T-helper 1 cell (primary cell): ENCODE results near the gene ALG14.
A peak's percentile ranks its signal among the peaks of the same experiment; 100 is the strongest.
"Not testable (repeated sequence)": the region's sequence is repeated elsewhere in the genome, so short reads cannot be mapped to it uniquely, and the experiment has no call there.

Source experiments
- DNase-seq, 5 donors: peaks; one replicate each; pipeline ENCODE4 v3.0.0-alpha.2; 2012 to 2020

The ALG14 gene

DNA sequence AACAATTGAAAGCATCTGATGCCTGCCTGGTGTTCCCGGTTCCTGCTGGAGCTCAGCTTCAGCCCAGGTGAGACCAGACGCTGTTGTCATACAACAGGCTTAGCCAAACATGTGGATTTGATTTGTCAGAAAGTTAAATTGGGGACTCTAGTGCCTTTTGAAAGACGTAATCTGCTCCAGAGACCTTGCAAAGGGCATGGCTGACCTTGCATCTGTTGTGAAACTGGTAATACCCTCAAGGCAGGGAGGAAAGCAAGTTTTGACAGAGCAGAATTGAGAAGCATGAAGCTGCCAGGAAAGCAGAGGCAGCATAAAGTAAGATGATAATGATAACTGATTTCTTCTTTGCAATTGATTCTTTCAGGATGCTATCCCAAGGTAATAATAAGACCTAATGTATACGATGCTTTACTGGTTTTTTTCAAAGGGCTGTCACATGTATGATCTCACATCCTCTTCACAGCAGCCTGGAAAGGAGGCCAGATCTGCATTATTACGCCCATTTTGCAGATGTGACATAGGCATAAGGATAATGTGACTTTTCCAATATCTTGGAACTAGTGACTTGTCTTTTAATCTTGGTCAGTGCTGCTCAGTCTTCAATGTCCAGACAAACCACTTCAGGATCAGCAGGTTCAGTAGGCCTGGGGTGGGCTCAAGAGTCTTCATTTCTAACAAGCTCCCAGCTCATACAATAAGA, 121.1 kb downstream of the ALG14 start:
- DNase-seq = no peak

DNA sequence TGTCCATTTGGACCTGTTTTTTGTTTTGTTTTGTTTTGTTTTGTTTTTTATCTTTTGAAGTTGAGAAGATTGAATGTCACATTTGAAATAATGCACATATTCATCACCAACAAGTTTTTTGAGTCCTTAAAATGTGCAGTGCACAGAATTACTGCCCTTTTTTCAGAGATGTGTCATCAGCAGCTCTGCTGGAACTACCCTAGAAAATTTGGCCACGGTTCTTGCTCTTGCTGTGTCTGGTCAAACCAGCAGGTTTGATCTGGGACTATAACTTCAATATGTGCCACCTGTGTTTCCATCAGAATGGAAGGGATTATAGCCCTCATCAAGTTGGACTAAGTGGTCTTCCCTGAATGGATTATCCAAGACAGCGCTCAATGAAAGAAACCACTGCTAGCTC, 121.7 kb downstream of the ALG14 start:
- no peak for DNase-seq

DNA sequence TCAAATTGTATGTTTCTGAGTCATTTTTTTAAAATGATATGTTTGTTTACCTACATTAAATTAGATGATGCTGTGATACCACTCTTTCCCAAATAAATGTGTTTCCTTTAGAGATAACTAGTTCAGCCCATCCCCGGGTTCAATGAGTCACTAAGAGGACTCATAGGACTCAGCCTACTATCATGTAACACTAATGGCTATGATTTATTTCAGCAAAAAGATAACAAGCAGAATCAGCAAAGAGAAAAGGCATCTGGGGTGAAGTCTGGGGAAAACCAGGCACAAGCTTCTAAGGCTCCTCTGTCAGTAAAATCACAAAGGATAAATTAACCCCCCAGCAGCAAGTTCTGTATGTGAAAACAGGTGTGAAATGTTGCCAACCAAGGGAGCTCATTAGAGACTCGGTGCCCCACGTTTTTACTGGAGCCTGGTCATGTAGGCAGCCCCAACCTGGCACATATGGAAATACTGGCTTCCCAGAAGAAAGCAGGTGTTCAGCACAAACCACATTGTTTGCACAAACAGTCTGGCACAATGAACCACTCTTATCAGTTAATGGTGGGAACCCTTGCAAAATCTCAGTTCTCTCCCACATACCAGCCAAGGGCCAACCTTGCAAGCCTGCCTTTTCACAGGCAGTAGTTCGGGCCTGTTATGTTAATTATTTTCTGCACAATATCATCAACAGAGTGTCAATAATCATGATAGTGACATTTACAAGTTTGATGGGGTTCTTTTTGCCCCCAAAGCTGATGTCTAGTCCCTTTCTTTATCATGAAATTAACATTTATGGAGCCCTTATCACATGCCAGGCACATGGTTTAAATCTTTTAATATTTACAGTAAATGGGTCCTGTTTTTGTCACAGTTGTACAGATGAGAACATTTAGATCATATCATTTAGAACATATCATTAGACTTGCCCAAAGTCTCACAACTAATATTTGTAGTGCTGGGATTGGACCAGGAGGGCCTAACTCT, 122.8 kb downstream of the ALG14 start:
- DNase-seq = no peak

DNA sequence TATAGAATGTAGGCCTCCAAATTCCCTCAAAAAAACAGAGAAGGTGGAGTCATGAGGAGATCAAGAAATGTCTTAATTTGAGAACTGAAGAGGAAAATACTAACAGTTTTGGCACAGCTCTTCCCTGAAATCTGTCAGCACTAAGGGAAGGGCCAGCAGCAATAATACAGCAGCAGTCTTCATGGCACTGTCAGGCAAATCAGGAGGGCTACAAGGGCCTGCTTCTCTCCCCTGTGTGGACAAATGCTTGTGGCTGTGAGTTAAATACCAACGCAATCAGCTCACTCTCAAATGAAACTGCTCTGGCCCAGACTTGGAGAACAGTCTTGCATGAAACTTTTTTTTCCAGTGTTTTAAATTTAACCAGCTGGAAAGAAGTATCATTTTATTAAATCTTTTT, 125.3 kb downstream of the ALG14 start:
- no peak for DNase-seq

DNA sequence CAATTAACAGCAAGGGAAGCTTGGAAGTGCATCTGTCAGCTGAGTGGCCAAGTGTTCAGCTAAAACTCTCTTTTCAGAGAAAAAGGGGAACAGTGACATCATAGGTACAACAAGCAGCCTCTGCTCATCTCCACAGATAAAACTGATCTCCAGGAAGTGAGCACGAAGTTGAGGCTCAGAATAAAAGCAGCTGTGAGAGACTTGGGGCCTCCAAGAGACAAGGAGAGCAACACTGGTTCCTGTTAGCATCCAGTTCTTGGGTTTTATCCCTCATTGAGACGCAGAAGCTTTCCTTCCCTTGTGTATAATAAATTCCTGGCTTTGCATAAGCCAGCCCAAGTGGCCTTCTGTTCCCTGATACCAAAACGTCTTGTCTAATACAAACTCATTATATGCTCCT, 125.9 kb downstream of the ALG14 start:
- no peak for DNase-seq

DNA sequence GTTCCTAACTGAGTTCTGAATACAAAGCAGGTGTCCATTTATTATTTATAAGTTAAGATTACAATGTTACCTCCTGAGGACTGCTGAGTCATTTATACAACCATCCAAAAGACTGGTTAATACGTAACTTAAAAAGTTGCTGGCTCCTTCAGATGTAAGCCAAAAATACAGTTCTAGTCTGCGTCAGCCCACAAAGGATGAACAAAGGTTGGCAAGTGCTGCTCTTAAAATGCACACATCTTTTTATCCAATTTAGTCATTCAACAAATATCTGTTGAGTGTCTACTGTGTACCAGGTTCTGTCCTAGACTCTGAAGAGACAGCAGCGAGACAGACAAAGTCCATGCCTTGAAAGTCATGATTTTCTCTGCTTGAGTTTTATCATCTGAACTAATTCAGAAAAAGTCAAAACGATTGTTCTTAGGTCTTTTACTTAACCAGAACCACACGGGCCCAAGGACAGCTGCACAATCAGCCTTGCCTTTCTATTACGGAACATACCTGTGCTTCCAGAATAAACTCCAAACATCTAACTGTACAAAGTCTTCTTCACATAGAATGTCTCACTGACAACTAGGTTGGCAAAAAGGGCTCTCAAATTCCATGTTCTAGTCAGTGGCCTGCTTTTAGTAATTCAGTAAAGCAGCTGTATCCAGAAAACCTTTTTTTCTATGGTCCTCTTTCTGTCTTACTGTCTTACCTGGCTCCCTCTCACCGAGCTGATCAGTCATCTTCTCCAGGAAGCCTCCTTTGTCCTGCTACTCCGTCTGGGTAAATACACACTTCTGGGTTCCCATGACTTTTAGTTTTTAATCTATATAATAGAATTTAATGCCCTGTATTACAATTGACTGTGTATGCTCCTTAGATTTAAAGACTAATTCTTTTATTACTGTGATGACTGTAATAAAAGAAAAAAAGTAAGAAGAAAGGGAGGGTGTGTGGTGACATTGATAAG, 130.3 kb downstream of the ALG14 start:
- DNase-seq = no peak

DNA sequence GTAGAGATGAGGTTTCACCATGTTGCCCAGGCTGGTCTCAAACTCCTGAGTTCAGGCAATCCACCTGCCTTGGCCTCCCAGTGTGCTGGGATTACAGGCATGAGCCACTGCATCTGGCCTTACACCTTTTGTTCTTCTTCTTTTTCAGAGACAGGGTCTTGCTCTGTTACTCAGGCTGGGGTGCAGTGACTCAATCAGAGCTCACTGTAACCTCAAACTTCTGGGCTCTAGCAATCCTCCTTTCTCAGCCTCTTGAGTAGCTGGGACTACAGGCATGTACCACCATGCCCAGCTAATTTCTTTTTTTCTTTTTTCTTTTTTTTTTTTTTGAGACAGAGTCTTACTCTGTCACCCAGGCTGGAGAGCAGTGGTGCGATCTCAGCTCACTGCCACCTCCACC, 131.3 kb downstream of the ALG14 start:
- not testable (repeated sequence) for DNase-seq

DNA sequence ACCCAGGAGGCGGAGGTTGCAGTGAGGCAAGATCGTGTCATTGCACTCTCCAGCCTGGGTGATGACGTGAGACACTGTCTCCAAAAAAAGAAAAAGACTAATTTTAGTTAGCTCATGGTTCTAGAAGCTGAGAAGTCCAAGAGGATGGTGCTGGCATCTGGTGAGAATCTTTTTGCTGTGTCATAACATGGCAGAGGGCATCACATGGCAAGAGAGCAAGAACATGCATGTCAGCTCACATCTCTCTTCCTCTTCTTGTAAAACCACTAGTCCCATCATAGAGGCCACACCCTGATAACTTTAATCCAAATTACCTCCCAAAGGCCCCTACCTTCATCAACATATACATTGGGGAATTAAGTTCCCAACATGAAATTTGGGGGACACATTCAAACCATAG, 132.0 kb downstream of the ALG14 start:
- no peak for DNase-seq

DNA sequence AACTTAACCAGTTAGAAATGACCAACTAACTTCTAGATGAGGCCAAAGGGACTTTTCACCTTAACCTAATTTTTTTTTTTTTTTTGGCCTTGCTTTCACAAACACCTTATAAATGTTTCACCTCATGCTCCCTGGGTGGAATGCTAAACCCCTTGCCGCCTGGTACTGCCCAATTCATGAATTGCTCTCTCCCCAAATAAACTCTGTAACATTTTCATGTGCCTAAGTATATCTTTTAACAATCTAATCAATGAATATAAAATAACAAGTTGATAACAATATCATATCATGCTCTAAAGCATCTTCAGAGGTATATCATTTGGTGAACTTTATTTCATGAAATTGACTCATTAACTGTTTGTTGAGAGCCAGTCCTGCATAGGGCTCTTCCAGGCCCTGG, 134.9 kb downstream of the ALG14 start:
- DNase-seq = no peak

DNA sequence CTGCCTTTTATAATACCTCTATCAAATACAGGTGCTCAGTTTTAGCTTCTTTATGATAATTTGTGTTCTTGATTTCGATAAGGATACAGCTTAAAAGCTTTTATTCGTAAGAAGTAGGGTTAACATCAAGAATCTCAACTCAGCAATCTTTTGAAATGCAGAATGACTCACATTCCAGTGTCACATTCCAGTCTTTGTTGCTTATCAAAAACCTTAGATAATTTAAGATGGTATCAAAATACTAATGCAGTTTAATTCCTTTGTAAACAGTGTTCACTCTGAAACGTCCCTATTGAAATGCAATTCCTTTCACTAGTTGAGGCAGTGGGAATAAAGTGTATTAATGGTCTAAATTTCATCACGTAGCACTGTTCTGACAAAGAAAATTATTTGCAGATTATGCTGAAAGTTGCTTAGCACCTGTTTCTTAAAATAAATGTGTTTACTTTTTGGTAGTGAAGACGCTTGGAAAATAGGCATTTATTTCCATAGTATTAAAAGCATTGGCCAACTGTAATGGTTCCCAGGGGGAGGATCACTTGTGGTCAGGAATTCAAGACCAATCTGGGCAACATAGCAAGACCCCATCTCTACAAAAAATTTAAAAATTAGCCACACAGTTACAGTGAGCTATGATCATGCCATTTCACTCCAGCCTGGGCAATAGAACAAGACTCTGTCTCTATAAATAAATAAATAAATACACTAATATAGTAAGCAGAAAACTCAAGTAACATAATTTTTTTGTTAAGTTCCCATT, 135.7 kb downstream of the ALG14 start:
- no peak for DNase-seq

DNA sequence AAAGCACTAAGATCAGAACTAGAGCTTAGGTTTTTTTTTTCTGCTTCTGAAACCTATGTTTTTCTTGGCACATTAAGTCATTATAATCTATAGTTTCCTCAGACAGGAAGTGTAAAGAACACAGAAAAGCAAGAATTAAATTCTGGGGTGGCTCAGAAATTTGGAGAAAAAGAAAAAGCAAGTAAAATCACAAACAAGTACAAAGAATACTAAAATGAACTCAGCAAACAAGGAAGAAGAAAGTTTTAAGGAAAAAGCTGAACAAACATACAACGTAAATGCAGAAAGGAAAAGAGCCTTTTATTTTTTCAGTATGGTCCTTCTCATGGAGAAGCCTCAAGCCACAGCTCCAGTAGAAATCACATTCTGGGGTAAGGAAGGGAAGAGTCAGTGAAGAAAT, 137.3 kb downstream of the ALG14 start:
- no peak for DNase-seq

DNA sequence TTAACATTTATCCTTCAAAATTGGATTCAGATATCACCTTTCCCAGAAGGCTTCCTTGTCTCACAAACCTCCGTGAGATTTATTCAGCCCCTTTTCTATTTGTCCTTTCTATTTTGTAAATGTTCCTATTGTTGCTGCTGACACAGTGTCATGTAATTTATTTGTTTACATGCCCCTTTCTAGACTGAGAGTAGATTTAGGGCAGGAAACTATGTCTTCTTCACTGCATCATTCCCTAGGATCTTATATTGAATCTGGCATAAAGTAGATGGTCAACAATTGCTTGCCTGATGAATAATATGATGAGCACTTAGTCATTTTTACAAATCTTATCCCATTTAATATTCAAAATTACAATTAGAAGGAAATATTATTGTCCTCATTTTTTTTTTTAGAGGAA, 137.7 kb downstream of the ALG14 start:
- no peak for DNase-seq

DNA sequence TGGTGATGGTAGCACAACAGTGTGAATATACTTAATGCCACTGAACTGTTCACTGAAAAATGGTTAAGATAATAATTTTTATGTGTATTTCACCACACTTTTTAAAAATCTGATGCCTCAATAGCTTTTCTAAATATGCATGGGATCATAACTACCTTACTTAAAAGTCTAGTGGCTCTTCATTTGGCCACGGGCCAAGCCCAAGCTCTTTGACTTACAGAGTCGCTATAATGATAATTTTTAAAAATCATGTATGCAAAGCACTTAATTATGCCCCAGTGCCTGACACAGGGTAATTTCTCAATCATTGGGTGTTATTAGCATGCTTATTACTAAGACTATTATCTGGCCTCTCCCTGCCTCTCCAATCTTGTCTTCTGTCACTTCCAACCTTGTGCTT, 138.2 kb downstream of the ALG14 start:
- DNase-seq = no peak

DNA sequence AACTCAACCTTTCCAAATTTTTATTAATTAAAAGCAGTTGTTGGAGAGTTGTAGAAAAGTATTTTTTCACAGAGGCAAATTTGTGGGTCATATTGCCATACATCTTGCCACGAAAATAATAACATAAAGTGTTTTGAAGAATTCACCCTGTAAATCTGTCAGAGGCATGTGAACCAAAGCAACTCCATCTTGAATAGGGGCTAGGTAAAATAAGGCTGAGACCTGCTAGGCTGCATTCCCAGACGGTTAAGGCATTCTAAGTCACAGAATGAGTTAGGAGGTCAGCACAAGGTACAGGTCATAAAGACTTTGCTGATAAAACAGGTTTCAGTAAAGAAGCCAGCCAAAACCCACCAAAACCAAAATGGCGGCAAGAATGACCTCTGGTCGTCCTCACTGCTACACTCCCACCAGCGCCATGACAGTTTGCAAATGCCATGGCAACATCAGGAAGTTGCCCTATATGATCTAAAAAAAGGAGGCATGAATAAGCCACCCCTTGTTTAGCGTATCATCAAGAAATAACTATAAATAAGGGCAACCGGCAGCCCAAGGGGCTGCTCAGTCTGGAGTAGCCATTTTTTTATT, 141.4 kb downstream of the ALG14 start:
- no peak for DNase-seq

DNA sequence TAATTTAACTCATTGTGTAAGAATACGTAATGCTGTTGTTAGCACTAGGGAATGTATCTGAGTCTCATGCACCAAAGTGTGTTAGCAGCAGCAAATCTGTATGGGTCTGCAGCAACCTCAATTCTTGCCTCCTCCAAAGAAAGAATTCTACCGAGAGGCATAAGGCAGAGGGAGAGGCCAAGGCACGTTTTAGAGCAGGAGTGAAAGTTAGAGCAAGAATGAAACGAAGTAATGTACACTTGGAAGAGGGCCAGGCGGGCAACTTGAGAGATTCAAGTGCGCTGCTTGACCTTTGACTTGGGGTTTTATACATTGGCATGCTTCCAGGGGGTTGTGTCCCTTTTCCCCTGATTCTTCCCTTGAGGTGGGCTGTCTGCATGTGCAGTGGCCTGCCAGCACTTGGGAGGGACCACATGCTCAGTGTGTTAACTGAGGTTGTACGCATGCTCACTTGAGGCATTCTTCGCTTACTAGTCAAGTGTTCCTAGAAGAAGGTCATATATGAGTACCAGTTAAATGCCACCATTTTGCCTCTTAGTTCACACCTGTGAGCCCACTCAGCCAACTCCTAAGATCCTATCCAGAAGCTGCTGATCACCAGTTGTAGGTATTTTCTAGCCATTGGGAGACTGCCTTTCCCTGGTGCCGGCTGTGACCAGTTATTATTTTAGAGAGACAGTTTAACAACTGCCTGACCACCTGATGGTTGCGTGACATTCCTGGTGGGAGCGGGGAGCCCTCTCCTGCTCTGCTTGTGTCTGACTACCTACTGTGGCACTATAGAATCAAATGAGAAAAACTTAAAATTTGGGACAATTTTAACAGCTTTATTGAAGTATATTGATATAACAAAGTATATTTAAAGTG, 143.2 kb downstream of the ALG14 start:
- no peak for DNase-seq

DNA sequence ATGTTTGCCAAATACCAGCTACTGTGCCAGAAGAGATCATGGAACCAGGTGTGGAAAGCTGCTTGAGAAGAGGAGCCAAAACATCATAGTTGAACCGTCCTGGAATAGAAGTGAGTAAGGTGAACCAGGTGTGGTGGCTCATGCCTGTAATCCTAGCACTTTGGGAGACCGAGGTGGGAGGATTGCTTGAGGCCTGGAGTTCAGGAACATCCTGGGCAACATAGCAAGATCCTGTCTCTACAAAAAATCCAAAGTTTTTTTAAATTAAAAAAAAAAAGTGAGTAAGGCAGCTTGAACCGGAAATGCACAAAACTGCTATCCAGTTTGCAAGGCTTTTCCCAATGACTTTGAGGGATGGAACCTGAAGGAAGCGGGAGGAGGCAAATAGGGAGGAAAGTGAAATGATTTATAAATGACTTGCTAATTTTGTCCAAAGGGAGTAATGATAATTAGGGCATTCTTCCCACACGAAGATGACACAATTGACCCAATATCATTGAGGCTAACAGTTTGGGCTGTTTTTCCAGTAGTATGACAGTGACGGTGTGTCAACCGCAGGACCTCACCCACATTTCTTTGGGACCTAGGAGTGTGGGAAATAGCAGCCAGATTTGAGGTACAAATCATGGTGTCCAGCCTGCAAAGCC, 144.3 kb downstream of the ALG14 start:
- no peak for DNase-seq

DNA sequence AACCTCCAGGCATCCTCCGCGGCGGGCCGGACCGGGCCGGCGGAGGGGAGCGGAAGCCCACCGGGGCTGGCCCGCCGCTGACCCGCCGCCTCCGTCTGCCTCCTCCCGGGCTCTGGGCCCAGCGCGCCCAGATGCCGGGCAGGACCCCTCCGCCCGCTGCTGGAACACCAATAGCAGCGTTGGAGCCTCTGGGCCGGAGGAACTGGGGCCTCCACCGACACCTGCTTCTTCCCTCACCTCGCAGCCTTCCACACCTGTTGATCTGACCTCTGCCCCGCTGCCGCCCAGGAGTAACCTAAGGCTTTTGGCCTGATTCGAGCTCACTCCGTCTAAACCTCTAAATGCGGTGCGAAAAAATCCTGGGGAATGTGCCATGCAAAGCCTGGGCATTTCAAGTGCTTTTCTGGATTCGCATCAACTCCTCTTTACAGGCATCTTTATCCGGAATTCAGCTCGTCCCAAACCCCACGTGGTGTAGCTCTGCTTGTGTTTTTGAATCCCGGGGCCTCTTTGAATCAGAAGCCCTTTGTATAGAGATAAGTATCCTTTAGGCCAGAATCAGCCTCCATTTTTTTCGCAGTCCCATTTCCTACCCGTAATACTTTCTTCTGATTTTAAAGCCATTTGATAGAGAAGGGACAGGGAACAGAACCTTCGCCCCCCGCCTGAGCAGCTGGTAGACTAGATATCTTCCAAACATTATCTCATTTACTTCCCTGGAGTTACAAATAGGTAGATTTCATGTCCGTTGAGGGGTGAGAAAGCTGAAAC, 145.2 kb downstream of the ALG14 start:
- no peak for DNase-seq

DNA sequence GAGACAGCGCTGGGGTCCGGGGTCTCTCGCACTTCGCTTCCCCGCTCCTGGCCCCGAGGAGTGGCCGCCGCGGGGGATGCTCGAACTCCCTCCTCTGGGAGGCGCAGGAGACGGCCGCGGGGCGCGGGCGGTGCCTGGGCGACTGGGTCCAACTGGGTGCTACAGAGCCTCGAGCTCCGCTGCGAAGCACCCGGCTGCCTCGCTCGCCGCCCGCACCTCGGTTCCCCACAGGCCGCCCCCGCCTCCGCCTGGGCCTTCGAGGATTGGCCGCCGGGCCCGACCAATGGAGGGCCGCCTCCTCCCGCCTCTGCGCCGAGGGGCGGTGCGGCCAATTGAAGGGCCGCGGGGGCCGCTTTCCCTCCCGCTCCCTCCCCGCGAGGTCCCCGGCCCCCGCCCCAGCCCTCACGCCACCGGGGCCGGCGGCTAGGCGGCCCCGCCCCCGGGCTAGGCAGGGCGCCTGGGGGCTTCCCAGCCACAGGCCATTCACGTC, 145.8 kb downstream of the ALG14 start, which contains the start of gene CNN3:
Gene CNN3, minus strand, starts transcription at position 196 of the 490 bp plus-strand sequence. CDS start 216 bp downstream, outside the sequence.
- DNase-seq = peak; percentile 31 to 55 (median 39)
